Muscle layer of duodenum (tissue), 2 donors: ENCODE results near the gene ABI3.

ENCODE experiments used
- H3K27ac ChIP-seq: one replicate; pipeline ENCODE4 v1.7.0; 2013; ENCODE audit warnings: mild to moderate bottlenecking, low read length
- H3K27me3 ChIP-seq: one replicate; pipeline ENCODE4 v1.7.0; 2013; ENCODE audit warnings: low read depth, mild to moderate bottlenecking, control low read depth, low read length
- H3K36me3 ChIP-seq, 2 donors: one replicate each; pipeline ENCODE4 v1.7.0; 2013; ENCODE audit warnings: low read length in 2 of 2, control low read depth in 1 of 2, mild to moderate bottlenecking in 1 of 2; ENCODE audit not compliant: insufficient read depth in 2 of 2, control insufficient read depth in 1 of 2
- H3K4me1 ChIP-seq, 2 donors: one replicate each; pipeline ENCODE4 v1.7.0; 2013; ENCODE audit warnings: low read length in 2 of 2, mild to moderate bottlenecking in 2 of 2, control low read depth in 1 of 2, moderate library complexity in 1 of 2; ENCODE audit not compliant: insufficient read depth in 2 of 2, control insufficient read depth in 1 of 2
- H3K4me3 ChIP-seq, 2 donors: one replicate each; pipeline ENCODE4 v1.7.0; 2013; ENCODE audit warnings: low read length in 2 of 2, low read depth in 1 of 2, mild to moderate bottlenecking in 1 of 2
- H3K9me3 ChIP-seq, 2 donors: one replicate each; pipeline ENCODE4 v1.7.0; 2013; ENCODE audit warnings: low read length in 2 of 2, control low read depth in 1 of 2, mild to moderate bottlenecking in 1 of 2; ENCODE audit not compliant: control insufficient read depth in 1 of 2
- donor health status: healthy.

The ABI3 gene

GRCh38 chr17:49241692-49242397 lies 31.3 kb downstream of the ABI3 start:
- H3K9me3 ChIP-seq: no peaks in the 10 kb centered on the region
- no peaks in the 10 kb centered on the region for H3K36me3 ChIP-seq
- H3K27me3 ChIP-seq: no peaks in the 10 kb centered on the region
- no peak overlapping the region for H3K4me3 ChIP-seq
- H3K27ac ChIP-seq: no peak overlapping the region
- peaks cover 0 to 5% of the 10 kb centered on the region in 2 donors for H3K4me1 ChIP-seq

DNA sequence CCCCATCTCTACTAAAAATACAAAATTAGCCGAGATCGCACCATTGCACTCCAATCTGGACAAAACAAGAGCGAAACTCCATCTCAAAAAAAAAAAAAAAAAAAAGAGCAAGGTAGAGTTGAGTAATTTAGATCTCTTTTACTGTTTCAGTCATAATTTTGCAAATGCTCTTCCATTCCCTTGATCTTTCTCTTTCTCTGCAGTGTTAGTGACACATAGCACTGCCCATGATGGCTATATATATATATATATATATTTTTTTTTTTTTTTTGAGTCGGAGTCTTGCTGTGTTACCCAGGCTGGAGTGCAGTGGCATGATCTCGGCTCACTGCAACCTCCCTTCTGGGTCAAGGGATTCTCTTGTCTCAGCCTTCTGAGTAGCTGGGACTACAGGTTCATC lies 32.3 kb downstream of the ABI3 start:
- peaks cover 0 to 5% of the 10 kb centered on the region in 2 donors for H3K4me1 ChIP-seq
- H3K27ac ChIP-seq: no peak overlapping the region

DNA sequence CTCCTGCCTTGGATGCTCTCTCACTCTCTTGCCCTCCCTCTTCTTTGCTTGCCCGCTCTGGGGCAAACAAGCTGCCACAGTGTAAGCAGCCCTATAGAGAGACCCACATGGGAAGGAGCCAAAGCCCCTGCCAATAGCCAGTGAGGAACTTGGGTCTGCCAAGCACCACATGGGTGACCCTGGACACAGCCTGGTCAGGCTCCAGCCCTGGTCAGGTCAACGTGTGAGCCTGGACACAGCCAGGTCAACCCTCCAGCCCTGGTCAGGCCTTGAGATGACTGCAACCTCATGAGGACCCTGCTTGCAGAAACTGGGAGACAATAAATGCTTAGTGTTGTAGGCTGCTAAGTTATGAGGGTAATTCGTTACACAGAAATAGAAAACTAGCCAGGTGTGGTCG lies 34.3 kb downstream of the ABI3 start:
- Histone ChIP-seq H3K4me1 (peaks cover 0 to 3% of the 10 kb centered on the region in 2 donors), H3K4me3 (no peak overlapping the region), H3K27me3 (no peaks in the 10 kb centered on the region), H3K27ac (no peak overlapping the region), H3K9me3 (no peaks in the 10 kb centered on the region), H3K36me3 (no peaks in the 10 kb centered on the region)

More for the DNA sequence above, 32.3 kb downstream of the ABI3 start:
- Histone ChIP-seq H3K36me3 (no peaks in the 10 kb centered on the region), H3K4me3 (no peak overlapping the region), H3K9me3 (no peaks in the 10 kb centered on the region), H3K27me3 (no peaks in the 10 kb centered on the region)

- no peaks in the 10 kb centered on the region for H3K4me1 ChIP-seq
- no peaks in the 10 kb centered on the region for H3K27me3 ChIP-seq
- no peak overlapping the region for H3K27ac ChIP-seq
- H3K9me3 ChIP-seq: no peaks in the 10 kb centered on the region
- H3K4me3 ChIP-seq: no peak overlapping the region
- H3K36me3 ChIP-seq: no peaks in the 10 kb centered on the region
These were observed 37.4 kb downstream of the ABI3 start for GRCh38 chr17:49247944-49248343.

GRCh38 chr17:49249292-49249794 lies 38.8 kb downstream of the ABI3 start:
- H3K27me3 ChIP-seq: no peaks in the 10 kb centered on the region
- H3K4me1 ChIP-seq: no peaks in the 10 kb centered on the region
- H3K36me3 ChIP-seq: no peaks in the 10 kb centered on the region
- no peaks in the 10 kb centered on the region for H3K9me3 ChIP-seq
- no peak overlapping the region for H3K27ac ChIP-seq
- H3K4me3 ChIP-seq: no peak overlapping the region

- Histone ChIP-seq H3K36me3 (no peaks in the 10 kb centered on the region), H3K9me3 (no peaks in the 10 kb centered on the region), H3K27me3 (no peaks in the 10 kb centered on the region), H3K27ac (no peak overlapping the region), H3K4me1 (no peaks in the 10 kb centered on the region), H3K4me3 (no peak overlapping the region)
These were observed 39.5 kb downstream of the ABI3 start for GRCh38 chr17:49249890-49250522.

GRCh38 chr17:49252148-49252695 lies 41.7 kb downstream of the ABI3 start:
- H3K4me3 ChIP-seq: no peak overlapping the region
- no peaks in the 10 kb centered on the region for H3K27me3 ChIP-seq
- H3K36me3 ChIP-seq: no peaks in the 10 kb centered on the region
- H3K9me3 ChIP-seq: no peaks in the 10 kb centered on the region
- no peak overlapping the region for H3K27ac ChIP-seq
- H3K4me1 ChIP-seq: no peaks in the 10 kb centered on the region

DNA sequence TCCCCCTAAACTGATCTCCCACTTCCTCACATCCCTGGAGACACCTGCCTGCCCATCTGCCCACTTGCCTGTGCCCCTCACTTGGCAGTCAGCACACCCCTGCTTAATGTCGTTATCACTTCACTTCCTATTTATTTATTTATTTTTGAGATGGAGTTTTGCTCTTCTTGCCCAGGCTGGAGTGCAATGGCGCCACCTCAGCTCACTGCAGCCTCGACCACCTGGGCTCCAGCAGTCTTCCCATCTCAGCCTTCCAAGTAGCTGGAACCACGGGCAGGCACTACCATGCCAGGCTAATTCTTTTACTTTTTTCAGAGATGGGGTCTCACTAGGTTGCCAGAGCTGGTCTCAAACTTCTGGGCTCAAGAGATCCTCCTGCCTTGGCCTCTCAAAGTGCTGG lies 43.6 kb downstream of the ABI3 start:
- no peaks in the 10 kb centered on the region for H3K4me1 ChIP-seq
- no peak overlapping the region for H3K27ac ChIP-seq
- H3K36me3 ChIP-seq: no peaks in the 10 kb centered on the region
- H3K4me3 ChIP-seq: no peak overlapping the region
- no peaks in the 10 kb centered on the region for H3K27me3 ChIP-seq
- H3K9me3 ChIP-seq: no peaks in the 10 kb centered on the region

- no peak overlapping the region for H3K27ac ChIP-seq
- no peak overlapping the region for H3K4me3 ChIP-seq
- no peaks in the 10 kb centered on the region for H3K27me3 ChIP-seq
- H3K9me3 ChIP-seq: no peaks in the 10 kb centered on the region
- no peaks in the 10 kb centered on the region for H3K4me1 ChIP-seq
- H3K36me3 ChIP-seq: no peaks in the 10 kb centered on the region
These were observed 44.6 kb downstream of the ABI3 start for GRCh38 chr17:49255125-49255524.

- Histone ChIP-seq H3K36me3 (no peaks in the 10 kb centered on the region), H3K4me1 (peaks cover 0 to 4% of the 10 kb centered on the region in 2 donors), H3K27me3 (no peaks in the 10 kb centered on the region), H3K4me3 (no peak overlapping the region), H3K27ac (no peak overlapping the region), H3K9me3 (no peaks in the 10 kb centered on the region)
These were observed 47.9 kb downstream of the ABI3 start for GRCh38 chr17:49258394-49258793.

DNA sequence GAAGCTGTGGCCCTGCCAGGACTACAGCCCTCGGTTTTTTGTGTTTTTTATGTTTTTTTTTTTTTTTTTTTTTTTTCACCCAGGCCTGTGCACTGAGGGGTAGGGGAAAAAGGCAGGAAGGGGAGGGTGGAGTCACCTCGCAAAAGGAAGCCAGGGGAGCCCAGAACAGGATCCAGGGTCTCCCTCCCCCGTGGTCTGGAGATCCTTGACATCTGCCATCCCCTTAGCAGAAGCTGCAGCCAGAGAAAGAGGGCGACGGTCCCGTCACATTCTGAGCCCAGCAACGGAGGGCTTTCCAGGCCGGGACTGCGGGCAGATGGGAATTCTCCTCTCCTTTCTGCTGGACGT lies 49.1 kb downstream of the ABI3 start:
- Histone ChIP-seq H3K27me3 (no peaks in the 10 kb centered on the region), H3K27ac (no peak overlapping the region), H3K9me3 (no peaks in the 10 kb centered on the region), H3K36me3 (no peaks in the 10 kb centered on the region), H3K4me3 (peak overlapping the region; percentile 70 to 74), H3K4me1 (peaks cover 0 to 4% of the 10 kb centered on the region in 2 donors)
